ENCODE measurements around the gene ATP6V1G1. TPM values are rescaled to one million over a fixed set of nuclear protein-coding genes. Genes with fewer than 3 reads are reported as not detected.

ATP6V1G1 gene
- total and polyA plus RNA-seq, 2 experiments from 2014 or later, result 166 to 509 TPM

- no peak for TF ChIP-seq ZNF462 (CRISPR knock-in tag; IDR thresholded peaks at IDR 0.05)
- TF ChIP-seq NANOG (IDR thresholded peaks at IDR 0.05; ENCODE audit: borderline replicate concordance), result no peak
- no peak for TF ChIP-seq EZH2phosphoT487 (IDR thresholded peaks at IDR 0.05; ENCODE audit: unreplicated experiment)
- no peak for TF ChIP-seq REST (IDR thresholded peaks at IDR 0.05; ENCODE audit: unreplicated experiment)
- TF ChIP-seq ZNF114 (CRISPR knock-in tag; IDR thresholded peaks at IDR 0.05), result no peak
- TF ChIP-seq JUNB (IDR thresholded peaks at IDR 0.05; ENCODE audit: unreplicated experiment), result no peak
- TF ChIP-seq STAT1 (IDR thresholded peaks at IDR 0.05; ENCODE audit: unreplicated experiment), result no peak
Measured at GRCh38 chr9:114561771-114562170, 25.8 kb upstream of the ATP6V1G1 start (continued).
